GM12872 (cell line): ENCODE measurements around the gene GALP.

Experiments
- TF ChIP-seq, protein P1 (sequence below): IDR thresholded peaks from 3 replicates; pipeline ENCODE4 v1.5.1; 2011; ENCODE audit warnings: low read depth, mild to moderate bottlenecking, low read length, moderate library complexity; ENCODE audit not compliant: insufficient read depth

GALP gene

DNA sequence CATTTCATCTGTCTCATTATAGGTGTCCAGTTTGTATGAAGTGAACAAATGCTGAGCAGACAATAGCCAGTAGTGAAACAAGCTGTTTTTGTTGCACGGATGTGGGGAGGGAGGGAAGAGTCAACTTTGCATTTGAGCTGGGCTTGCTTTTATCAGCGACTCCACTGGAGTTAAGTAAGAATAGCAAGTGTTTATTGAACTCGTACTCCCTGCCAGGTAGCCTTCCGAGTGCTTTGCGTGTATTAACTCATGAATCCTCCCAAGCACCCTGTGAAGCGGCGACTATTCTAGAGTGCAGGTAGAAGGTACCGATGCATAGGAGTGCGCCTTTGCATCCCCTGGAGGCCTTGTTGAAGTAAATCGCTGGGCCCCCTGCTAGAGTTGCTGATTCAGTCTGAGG lies 39.4 kb upstream of the GALP start:
- TF ChIP-seq, protein P1, sequence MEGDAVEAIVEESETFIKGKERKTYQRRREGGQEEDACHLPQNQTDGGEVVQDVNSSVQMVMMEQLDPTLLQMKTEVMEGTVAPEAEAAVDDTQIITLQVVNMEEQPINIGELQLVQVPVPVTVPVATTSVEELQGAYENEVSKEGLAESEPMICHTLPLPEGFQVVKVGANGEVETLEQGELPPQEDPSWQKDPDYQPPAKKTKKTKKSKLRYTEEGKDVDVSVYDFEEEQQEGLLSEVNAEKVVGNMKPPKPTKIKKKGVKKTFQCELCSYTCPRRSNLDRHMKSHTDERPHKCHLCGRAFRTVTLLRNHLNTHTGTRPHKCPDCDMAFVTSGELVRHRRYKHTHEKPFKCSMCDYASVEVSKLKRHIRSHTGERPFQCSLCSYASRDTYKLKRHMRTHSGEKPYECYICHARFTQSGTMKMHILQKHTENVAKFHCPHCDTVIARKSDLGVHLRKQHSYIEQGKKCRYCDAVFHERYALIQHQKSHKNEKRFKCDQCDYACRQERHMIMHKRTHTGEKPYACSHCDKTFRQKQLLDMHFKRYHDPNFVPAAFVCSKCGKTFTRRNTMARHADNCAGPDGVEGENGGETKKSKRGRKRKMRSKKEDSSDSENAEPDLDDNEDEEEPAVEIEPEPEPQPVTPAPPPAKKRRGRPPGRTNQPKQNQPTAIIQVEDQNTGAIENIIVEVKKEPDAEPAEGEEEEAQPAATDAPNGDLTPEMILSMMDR: no peak

DNA sequence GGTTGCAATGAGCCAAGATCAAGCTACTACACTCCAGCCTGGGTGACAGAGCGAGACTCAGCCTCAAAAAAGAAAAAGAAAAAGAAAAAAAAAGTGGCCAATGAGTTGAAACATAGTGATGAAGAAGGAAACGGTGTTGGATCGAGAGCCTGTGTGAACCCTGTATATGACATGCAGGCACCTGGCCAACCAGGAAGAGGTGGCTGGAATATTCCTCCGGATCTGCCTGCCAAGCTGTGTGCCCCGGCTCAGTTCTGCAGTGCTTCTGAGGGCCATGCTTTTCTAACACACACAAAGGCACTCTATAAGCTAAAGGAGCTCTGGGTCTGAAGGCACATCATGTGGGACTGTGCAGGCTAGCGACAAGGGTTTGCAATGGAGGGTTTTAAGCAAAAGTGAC lies 38.4 kb upstream of the GALP start:
- TF ChIP-seq, protein P1: no peak

DNA sequence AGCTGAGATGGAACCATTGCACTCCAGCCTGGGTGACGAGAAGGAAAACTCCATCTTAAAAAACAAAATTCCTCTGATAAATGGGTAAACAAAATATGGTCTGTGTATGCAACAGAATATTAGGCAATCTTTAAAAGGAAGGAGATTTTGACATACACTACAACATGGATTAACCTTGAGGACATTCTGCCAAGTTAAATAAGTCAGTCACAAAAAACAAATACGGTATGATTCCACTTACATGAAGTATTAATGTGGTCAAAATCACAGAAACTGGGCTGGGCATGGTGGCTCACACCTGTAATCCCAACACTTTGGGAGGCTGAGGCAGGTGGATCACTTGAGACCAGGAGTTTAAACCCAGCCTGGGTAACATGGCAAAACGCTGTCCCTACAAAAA lies 37.7 kb upstream of the GALP start:
- TF ChIP-seq, protein P1: no peak

DNA sequence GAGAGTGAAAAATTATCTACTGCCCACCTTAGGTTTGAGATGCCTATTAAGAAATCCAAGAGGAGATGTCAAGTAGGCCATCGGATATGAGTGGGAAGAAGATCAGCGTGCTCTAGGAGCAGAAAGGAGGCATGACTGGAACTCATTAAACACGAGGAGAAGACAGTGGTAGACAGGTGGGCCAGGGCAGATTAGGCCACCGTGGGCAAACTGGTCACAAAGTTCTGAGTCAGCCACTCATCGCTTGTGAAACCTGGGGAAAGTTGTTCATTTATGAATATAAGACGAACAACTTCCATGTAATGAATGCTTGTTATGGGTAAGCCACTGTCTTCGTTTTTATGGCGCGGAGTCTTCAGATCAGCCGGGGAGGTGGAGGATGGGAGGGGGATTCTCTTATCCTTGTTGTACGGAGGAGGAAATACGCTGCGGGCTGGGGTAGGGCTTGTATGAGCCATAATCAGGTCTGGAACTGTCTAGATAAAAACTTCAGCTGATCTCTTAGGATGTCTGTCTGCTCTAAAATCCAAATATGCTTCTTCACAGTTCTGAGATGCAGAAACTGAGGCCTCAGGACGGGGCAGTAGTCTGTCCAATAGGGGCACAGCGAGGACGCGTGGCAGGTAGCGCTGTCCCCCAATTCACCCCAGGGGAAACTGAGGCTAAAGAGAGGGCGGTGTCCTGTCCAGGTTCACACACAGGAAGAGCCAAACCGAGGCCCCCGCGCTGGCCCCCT lies 35.8 kb upstream of the GALP start:
- TF ChIP-seq, protein P1: no peak

DNA sequence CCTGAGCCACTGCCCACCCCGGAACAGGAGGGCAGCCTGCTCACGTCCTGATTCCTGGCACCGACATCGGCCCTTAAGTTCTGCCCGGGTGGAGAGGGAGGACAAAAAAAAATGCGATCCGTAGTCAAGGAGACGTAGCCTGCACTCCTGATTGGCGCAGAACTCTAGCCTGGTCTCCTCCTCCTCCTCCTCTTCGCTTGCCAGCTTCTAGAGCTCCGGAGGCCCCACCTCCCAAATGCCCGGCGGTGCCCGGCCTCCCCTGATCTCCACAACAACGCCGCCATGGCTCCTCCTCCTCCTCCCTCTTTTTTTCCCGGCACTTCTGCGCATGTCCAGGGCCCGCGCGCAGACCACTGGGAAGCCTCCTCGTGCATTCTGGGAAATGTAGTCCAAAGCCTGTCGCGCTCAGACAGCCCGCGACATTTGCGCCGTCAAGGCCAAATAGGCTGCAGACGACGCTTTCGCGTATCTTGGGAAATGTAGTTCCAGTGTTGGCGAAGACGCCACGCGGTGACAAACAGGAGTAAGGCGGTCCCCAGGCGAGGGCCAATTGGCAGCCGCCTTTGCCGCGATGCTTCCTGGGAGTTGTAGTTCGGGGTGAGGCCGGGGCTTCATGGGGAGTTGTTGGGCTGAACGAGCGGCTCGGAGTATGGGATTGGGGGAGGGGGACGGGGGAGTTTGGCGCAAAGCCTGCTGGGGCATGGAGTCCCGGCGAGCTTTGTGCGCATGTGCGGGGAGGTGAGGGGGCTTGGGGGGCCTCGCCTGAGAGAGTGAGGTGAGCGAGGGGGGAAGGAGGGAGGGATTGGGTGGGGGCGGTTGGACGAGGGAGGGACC lies 35.0 kb upstream of the GALP start, which contains the start of gene ZNF444:
ZNF444 (plus strand) TSS at position 705 of the 834 bp plus-strand sequence. CDS start 5,625 bp downstream, outside the sequence.
- TF ChIP-seq, protein P1: no peak

DNA sequence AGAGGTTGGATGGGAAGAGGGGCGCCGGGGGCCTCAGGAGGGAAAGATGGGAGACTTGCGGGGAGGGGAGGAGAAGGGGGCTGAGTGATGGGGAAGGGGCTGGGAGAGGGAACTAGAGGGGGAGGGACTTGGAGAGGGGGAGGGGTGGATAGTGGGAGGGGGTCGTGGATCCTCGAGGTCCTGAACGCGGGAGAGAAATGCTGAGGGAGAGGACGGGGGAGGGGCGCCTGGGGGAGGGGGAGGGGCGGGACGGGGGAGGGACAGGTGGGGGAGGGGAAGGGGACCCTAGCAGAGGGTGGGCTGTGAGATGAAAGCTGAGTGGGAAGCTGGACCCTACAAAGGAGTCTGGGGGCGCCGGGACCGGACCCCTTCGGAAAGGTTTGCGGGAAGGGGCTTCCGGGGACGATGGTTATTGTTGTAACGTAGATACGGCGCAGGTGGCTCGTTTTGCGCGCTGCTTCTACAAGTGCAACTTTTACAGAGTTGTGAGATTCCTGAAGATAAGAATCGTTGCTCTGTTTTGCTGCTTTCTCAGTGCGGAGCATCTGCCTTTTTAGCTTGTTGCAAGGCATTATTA lies 34.3 kb upstream of the GALP start:
- TF ChIP-seq, protein P1: no peak
